ENCODE measurements around the gene AGER.

- TF ChIP-seq CTCF (IDR thresholded peaks at IDR 0.05; ENCODE audit: poor library complexity, severe bottlenecking) (no peak), RAD21 (conservative IDR thresholded peaks at IDR 0.05) (no peak), EZH2 (IDR thresholded peaks at IDR 0.05; ENCODE audit: borderline replicate concordance, insufficient read depth, low read length, poor library complexity, severe bottlenecking) (no peak), TAF1 (IDR thresholded peaks at IDR 0.05; ENCODE audit: low read depth) (no peak), SMC3 (conservative IDR thresholded peaks at IDR 0.05; ENCODE audit: poor library complexity) (no peak)
These were observed 27.2 kb downstream of the AGER start for GRCh38 chr6:32156891-32157290.

Data from neural cell (in vitro differentiated cells).